ENCODE data around the gene KCNN4. TPM values are rescaled to one million over a fixed set of nuclear protein-coding genes. Genes with fewer than 3 reads are reported as not detected.
"Not testable (repeated sequence)": the region's sequence is repeated elsewhere in the genome, so short reads cannot be mapped to it uniquely, and the experiment has no call there.

KCNN4 gene
- total RNA-seq, 1 donor: 0.43 TPM

GRCh38 chr19:43779820-43780219 is 953 bp downstream of the KCNN4 start:
- no peak for TF ChIP-seq CTCF (IDR thresholded peaks at IDR 0.05; ENCODE audit: insufficient read depth, low read depth, low read length)
- no peak for DNase-seq (ENCODE audit: low read depth)
- H3K4me3 ChIP-seq (ENCODE audit: low read depth, low read length): no peak overlapping the region

GRCh38 chr19:43779147-43779819 is 1.5 kb downstream of the KCNN4 start:
- H3K4me3 ChIP-seq (ENCODE audit: low read depth, low read length): no peak overlapping the region
- DNase-seq (ENCODE audit: low read depth): no peak
- TF ChIP-seq CTCF (IDR thresholded peaks at IDR 0.05; ENCODE audit: insufficient read depth, low read depth, low read length): no peak

- TF ChIP-seq CTCF (IDR thresholded peaks at IDR 0.05; ENCODE audit: insufficient read depth, low read depth, low read length): no peak
- H3K4me3 ChIP-seq (ENCODE audit: low read depth, low read length): no peak overlapping the region
- no peak for DNase-seq (ENCODE audit: low read depth)
These were observed 2.1 kb downstream of the KCNN4 start for GRCh38 chr19:43778651-43779050.

- no peak for DNase-seq (ENCODE audit: low read depth)
- H3K4me3 ChIP-seq (ENCODE audit: low read depth, low read length): no peak overlapping the region
- TF ChIP-seq CTCF (IDR thresholded peaks at IDR 0.05; ENCODE audit: insufficient read depth, low read depth, low read length): no peak
These were observed 3.5 kb downstream of the KCNN4 start for GRCh38 chr19:43777163-43777695.

- DNase-seq (ENCODE audit: low read depth): no peak
- TF ChIP-seq CTCF (IDR thresholded peaks at IDR 0.05; ENCODE audit: insufficient read depth, low read depth, low read length): no peak
- H3K4me3 ChIP-seq (ENCODE audit: low read depth, low read length): no peak overlapping the region
These were observed 4.5 kb downstream of the KCNN4 start for GRCh38 chr19:43776286-43776685.

GRCh38 chr19:43775299-43775890 is 5.4 kb downstream of the KCNN4 start:
- no peak for DNase-seq (ENCODE audit: low read depth)
- TF ChIP-seq CTCF (IDR thresholded peaks at IDR 0.05; ENCODE audit: insufficient read depth, low read depth, low read length): no peak
- H3K4me3 ChIP-seq (ENCODE audit: low read depth, low read length): no peak overlapping the region

GRCh38 chr19:43774940-43775258 is 5.9 kb downstream of the KCNN4 start:
- H3K4me3 ChIP-seq (ENCODE audit: low read depth, low read length): peak overlapping the region; percentile 26
- not testable (repeated sequence) for DNase-seq (ENCODE audit: low read depth)

All from fibroblast of villous mesenchyme (primary cell).